ENCODE data around the gene CHERP.

Gene CHERP

DNA sequence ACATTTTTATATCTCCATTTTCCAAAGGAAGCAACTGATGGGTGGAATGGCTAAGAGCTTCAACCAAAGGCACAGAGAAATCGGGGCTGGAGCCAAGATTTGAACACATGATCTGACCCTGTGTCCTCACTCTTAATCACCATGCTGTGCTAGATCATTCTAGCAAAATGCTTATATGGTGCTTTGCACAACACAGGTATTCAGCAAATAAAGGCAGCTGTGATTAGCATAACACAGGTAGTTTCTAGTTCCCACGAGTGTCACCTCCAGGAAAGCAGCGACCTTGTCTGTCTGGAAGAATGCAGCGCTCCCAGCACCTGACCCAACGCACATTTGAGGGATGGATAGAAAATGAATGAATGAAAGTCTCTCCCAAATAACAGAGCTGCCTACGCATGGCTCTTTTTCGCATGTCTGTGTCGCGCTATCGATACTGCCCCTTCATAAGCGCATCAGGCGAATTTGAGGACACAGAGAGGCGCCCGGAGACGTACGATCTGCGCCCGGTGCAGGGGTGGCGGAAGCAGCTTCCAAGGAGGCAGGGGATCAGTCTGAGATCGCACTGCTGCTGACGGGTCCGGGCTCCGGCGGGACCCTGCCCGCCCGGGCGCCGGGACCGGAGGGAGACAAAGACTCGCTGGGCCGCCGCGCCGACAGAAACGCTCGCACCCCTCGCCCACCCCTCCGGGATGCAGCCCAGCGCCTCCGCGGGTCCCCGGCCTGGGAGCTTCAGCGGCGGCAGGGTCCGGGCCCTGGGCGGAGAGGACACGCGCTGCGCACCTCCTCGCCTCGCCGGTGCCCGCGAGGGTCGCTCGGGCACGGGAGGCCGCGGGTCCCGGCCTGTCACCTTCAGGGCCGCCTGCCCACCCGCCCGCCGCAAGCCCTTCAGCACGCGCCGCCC, 71.1 kb downstream of the CHERP start:
- DNase-seq: peak; percentile 27

GRCh38 chr19:16470541-16470910, 71.7 kb downstream of the CHERP start:
- no peak for DNase-seq

All from activated naive CD4-positive, alpha-beta T cell treated with anti-CD3 and anti-CD28 coated beads, Interleukin-2, amount 50 U/mL, for 16 hours (primary cell).